IPS-20b (cell line): ENCODE data around the gene LRRC31.

Source experiments
- H3K27ac ChIP-seq: one replicate; pipeline ENCODE4 v1.5.1; 2013; ENCODE audit warnings: low read length
- H3K27me3 ChIP-seq: 2 replicates; pipeline ENCODE4 v1.6.1; 2013; ENCODE audit warnings: mild to moderate bottlenecking, low read length, inconsistent platforms; ENCODE audit not compliant: insufficient read depth
- H3K36me3 ChIP-seq: 2 replicates; pipeline ENCODE4 v1.6.1; 2013; ENCODE audit warnings: low read depth, mild to moderate bottlenecking, inconsistent platforms, low read length, moderate library complexity; ENCODE audit not compliant: insufficient read depth
- H3K4me1 ChIP-seq: 2 replicates; pipeline ENCODE4 v1.6.1; 2013; ENCODE audit warnings: mild to moderate bottlenecking, control low read depth, inconsistent platforms, low read length, moderate library complexity; ENCODE audit not compliant: insufficient read depth
- H3K4me3 ChIP-seq: 2 replicates; pipeline ENCODE4 v1.5.1; 2013; ENCODE audit warnings: mild to moderate bottlenecking, low read length, inconsistent platforms
- H3K9ac ChIP-seq: 2 replicates; pipeline ENCODE4 v1.6.1; 2013; ENCODE audit warnings: low read depth, mild to moderate bottlenecking, inconsistent platforms, low read length, moderate library complexity
- H3K9me3 ChIP-seq: 2 replicates; pipeline ENCODE4 v1.6.1; 2013; ENCODE audit warnings: mild to moderate bottlenecking, low read depth, low read length, inconsistent platforms; ENCODE audit not compliant: insufficient read depth

The LRRC31 gene

GRCh38 chr3:169857811-169858210 lies 11.9 kb downstream of the LRRC31 start:
- no peak overlapping the region for H3K4me3 ChIP-seq
- no peak overlapping the region for H3K27ac ChIP-seq
- no peak overlapping the region for H3K9ac ChIP-seq
- H3K4me1 ChIP-seq, result peaks cover 6% of the 10 kb centered on the region; the same call in 1 of the 2 replicates
- no peaks in the 10 kb centered on the region for H3K36me3 ChIP-seq
- no peaks in the 10 kb centered on the region for H3K9me3 ChIP-seq
- H3K27me3 ChIP-seq, result no peaks in the 10 kb centered on the region

GRCh38 chr3:169855514-169855913 lies 14.2 kb downstream of the LRRC31 start:
- no peak overlapping the region for H3K27ac ChIP-seq
- no peaks in the 10 kb centered on the region for H3K9me3 ChIP-seq
- no peaks in the 10 kb centered on the region for H3K4me1 ChIP-seq
- no peaks in the 10 kb centered on the region for H3K27me3 ChIP-seq
- H3K4me3 ChIP-seq, result no peak overlapping the region
- H3K36me3 ChIP-seq, result no peaks in the 10 kb centered on the region
- no peak overlapping the region for H3K9ac ChIP-seq

- H3K27ac ChIP-seq, result no peak overlapping the region
- no peaks in the 10 kb centered on the region for H3K36me3 ChIP-seq
- no peak overlapping the region for H3K9ac ChIP-seq
- no peaks in the 10 kb centered on the region for H3K4me1 ChIP-seq
- no peaks in the 10 kb centered on the region for H3K27me3 ChIP-seq
- no peaks in the 10 kb centered on the region for H3K9me3 ChIP-seq
- no peak overlapping the region for H3K4me3 ChIP-seq
Measured at GRCh38 chr3:169850618-169851017, 19.1 kb downstream of the LRRC31 start.

GRCh38 chr3:169848741-169849140 lies 21.0 kb downstream of the LRRC31 start:
- no peaks in the 10 kb centered on the region for H3K9me3 ChIP-seq
- no peak overlapping the region for H3K4me3 ChIP-seq
- H3K27ac ChIP-seq, result no peak overlapping the region
- H3K36me3 ChIP-seq, result no peaks in the 10 kb centered on the region
- H3K9ac ChIP-seq, result no peak overlapping the region
- H3K27me3 ChIP-seq, result no peaks in the 10 kb centered on the region
- no peaks in the 10 kb centered on the region for H3K4me1 ChIP-seq

- no peak overlapping the region for H3K4me3 ChIP-seq
- H3K9me3 ChIP-seq, result no peaks in the 10 kb centered on the region
- no peak overlapping the region for H3K27ac ChIP-seq
- H3K4me1 ChIP-seq, result no peaks in the 10 kb centered on the region
- H3K36me3 ChIP-seq, result no peaks in the 10 kb centered on the region
- no peaks in the 10 kb centered on the region for H3K27me3 ChIP-seq
- no peak overlapping the region for H3K9ac ChIP-seq
Measured at GRCh38 chr3:169847896-169848295, 21.8 kb downstream of the LRRC31 start.

GRCh38 chr3:169846458-169847193 lies 23.1 kb downstream of the LRRC31 start:
- Histone ChIP-seq H3K27me3 (no peaks in the 10 kb centered on the region), H3K9me3 (no peaks in the 10 kb centered on the region), H3K4me1 (no peaks in the 10 kb centered on the region), H3K36me3 (no peaks in the 10 kb centered on the region), H3K4me3 (no peak overlapping the region), H3K27ac (no peak overlapping the region), H3K9ac (no peak overlapping the region)

GRCh38 chr3:169842960-169843359 lies 26.8 kb downstream of the LRRC31 start:
- H3K36me3 ChIP-seq, result no peaks in the 10 kb centered on the region
- H3K27me3 ChIP-seq, result no peaks in the 10 kb centered on the region
- no peak overlapping the region for H3K4me3 ChIP-seq
- H3K4me1 ChIP-seq, result no peaks in the 10 kb centered on the region
- no peak overlapping the region for H3K9ac ChIP-seq
- H3K9me3 ChIP-seq, result no peaks in the 10 kb centered on the region
- H3K27ac ChIP-seq, result no peak overlapping the region

GRCh38 chr3:169841171-169841570 lies 28.6 kb downstream of the LRRC31 start:
- Histone ChIP-seq H3K9me3 (no peaks in the 10 kb centered on the region), H3K36me3 (no peaks in the 10 kb centered on the region), H3K4me1 (no peaks in the 10 kb centered on the region), H3K27me3 (no peaks in the 10 kb centered on the region), H3K4me3 (no peak overlapping the region), H3K27ac (no peak overlapping the region), H3K9ac (no peak overlapping the region)

GRCh38 chr3:169838511-169839030 lies 31.2 kb downstream of the LRRC31 start:
- Histone ChIP-seq H3K4me3 (no peak overlapping the region), H3K9ac (no peak overlapping the region), H3K27ac (no peak overlapping the region), H3K4me1 (no peaks in the 10 kb centered on the region), H3K36me3 (no peaks in the 10 kb centered on the region), H3K27me3 (no peaks in the 10 kb centered on the region), H3K9me3 (no peaks in the 10 kb centered on the region)

- Histone ChIP-seq H3K9ac (no peak overlapping the region), H3K9me3 (no peaks in the 10 kb centered on the region), H3K27me3 (no peaks in the 10 kb centered on the region), H3K4me1 (no peaks in the 10 kb centered on the region), H3K4me3 (no peak overlapping the region), H3K36me3 (no peaks in the 10 kb centered on the region), H3K27ac (no peak overlapping the region)
Measured at GRCh38 chr3:169836942-169837275, 32.8 kb downstream of the LRRC31 start.

- H3K27me3 ChIP-seq, result no peaks in the 10 kb centered on the region
- H3K9ac ChIP-seq, result no peak overlapping the region
- H3K9me3 ChIP-seq, result no peaks in the 10 kb centered on the region
- no peaks in the 10 kb centered on the region for H3K36me3 ChIP-seq
- H3K27ac ChIP-seq, result no peak overlapping the region
- no peaks in the 10 kb centered on the region for H3K4me1 ChIP-seq
- no peak overlapping the region for H3K4me3 ChIP-seq
Measured at GRCh38 chr3:169836078-169836941, 33.4 kb downstream of the LRRC31 start.

- no peaks in the 10 kb centered on the region for H3K4me1 ChIP-seq
- no peak overlapping the region for H3K4me3 ChIP-seq
- H3K27me3 ChIP-seq, result no peaks in the 10 kb centered on the region
- H3K9ac ChIP-seq, result no peak overlapping the region
- H3K36me3 ChIP-seq, result no peaks in the 10 kb centered on the region
- H3K9me3 ChIP-seq, result no peaks in the 10 kb centered on the region
- H3K27ac ChIP-seq, result no peak overlapping the region
Measured at GRCh38 chr3:169835533-169835932, 34.2 kb downstream of the LRRC31 start.
